Measurements from ENCODE around the gene MYEOV. TPM values are rescaled to one million over a fixed set of nuclear protein-coding genes. Genes with fewer than 3 reads are reported as not detected.

Gene MYEOV
- total RNA-seq, 2 experiments from 2014 or later = 0.23 TPM; not detected in 1

DNA sequence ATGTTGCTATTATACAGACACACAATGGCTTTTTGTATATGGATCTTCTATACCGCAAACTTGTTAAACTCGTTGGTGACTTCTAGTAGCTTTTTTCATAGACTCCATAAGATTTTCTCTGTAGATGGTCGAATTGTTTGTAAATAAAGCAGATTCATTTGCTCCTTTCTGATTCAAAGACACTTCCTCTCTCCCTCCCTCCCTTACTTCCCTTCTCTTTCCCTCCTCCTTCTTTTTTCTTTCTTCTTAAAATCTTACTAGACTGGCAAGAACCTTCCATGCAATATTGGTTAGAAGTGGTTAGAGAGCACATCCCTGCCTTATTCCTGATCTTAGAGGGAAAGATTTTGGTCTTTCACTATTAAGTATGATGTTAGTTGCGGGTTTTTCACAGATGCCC, 36.4 kb downstream of the MYEOV start:
- ChIA-PET CTCF (no interaction called here), POLR2A (no interaction called here)

DNA sequence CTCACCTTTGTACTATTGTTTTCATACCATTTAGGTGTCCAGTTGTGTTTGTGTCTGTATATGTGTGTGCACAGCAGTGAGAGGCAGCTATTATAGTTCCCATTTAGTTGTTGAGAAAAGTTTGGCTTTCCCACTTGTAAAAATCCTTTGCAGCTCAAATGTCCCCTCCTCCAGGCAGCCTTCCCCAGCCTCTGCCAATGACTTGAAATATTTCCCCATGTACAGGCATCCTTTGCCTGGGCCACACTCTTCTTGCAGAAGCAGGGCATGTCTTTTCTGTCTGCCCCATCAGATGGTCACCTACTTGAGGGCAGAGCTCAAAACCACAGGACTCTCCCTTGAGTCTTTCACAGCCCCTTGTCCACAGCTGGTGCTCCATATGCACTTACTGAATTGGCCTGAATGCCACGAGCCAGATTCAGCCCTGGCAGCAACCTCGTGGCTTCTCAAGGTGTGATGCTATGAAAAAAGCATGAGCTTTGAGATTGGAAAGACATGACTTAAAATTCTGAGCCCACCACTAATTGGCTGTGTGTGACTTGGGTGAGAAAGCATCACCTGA, 39.3 kb downstream of the MYEOV start:
- ChIA-PET CTCF (interaction anchor here (0.6 kb wide), 1 partner anchor 232 kb away, joined by 3 read pairs; no protein-coding TSS in a partner anchor), POLR2A (no interaction called here)

DNA sequence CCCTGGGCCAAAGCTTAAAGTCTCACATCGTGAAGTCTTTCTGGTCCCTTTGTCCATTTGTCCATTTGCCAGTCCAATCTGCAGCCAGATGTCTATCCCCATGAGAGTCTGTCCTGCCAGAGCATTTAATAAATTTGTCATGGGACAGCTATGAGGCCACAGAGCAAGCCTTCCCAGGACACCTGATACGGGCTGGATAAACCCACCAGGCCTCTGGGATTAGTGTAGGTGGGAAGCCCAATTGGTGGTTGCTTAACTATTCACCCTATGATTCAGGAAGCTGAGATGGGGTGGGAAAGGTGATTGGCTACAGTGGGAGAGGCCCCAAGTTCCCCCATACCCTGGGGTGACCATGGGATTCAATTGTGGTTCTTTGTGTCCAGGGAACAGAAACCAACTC, 39.9 kb downstream of the MYEOV start:
- CTCF ChIA-PET = no interaction called here
- POLR2A ChIA-PET = no interaction called here

GRCh38 chr11:69335007-69335780, 41.2 kb downstream of the MYEOV start:
- CTCF ChIA-PET = no interaction called here

DNA sequence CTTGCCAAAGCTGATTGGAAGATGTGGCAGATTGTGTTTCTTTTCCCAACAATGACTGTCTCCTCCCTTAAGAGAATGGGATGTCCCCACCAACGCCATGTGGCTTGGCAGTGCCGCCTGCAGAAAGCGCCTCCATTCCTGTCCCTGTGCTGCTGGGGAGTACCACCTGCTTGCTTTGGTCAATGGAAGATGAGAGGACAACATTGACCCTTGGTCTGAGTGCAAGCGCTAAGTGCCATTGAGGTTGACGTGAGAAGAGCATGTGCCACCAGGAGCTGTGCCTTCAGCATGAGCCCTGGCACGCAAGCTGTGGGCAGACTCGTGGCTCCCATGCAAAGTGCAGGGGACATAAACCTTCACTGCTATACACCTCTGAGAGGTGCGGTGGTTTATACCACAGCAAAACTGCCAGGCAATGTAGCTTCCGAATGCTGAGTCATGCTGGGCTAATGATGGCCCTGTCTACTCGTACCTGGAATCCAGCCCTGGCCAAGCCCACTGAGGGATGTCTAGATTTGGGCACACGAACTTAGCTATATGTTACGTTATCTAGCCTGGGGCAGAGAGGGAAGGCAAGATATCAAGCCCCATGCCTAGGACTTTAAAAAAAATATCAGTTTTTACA, 41.9 kb downstream of the MYEOV start:
- ChIA-PET POLR2A (interaction anchor here (1.4 kb wide), 1 partner anchor 97 kb away, joined by 4 read pairs; no protein-coding TSS in a partner anchor), CTCF (no interaction called here)

More at GRCh38 chr11:69335007-69335780, 41.2 kb downstream of the MYEOV start:
- POLR2A ChIA-PET = no interaction called here

GRCh38 chr11:69337211-69337721, 43.3 kb downstream of the MYEOV start:
- CTCF ChIA-PET = interaction anchor here (0.7 kb wide), 1 partner anchor 151 kb away, joined by 4 read pairs; no protein-coding TSS in a partner anchor
- POLR2A ChIA-PET = interaction anchor here (1.4 kb wide), 1 partner anchor 99 kb away, joined by 4 read pairs; no protein-coding TSS in a partner anchor

- CTCF ChIA-PET = no interaction called here
Observed at GRCh38 chr11:69339041-69339733, 45.2 kb downstream of the MYEOV start.

GRCh38 chr11:69339983-69340565, 46.1 kb downstream of the MYEOV start:
- ChIA-PET CTCF (no interaction called here), POLR2A (no interaction called here)

More at GRCh38 chr11:69339041-69339733, 45.2 kb downstream of the MYEOV start:
- POLR2A ChIA-PET = no interaction called here

GRCh38 chr11:69342588-69343330, 48.8 kb downstream of the MYEOV start:
- CTCF ChIA-PET = no interaction called here

DNA sequence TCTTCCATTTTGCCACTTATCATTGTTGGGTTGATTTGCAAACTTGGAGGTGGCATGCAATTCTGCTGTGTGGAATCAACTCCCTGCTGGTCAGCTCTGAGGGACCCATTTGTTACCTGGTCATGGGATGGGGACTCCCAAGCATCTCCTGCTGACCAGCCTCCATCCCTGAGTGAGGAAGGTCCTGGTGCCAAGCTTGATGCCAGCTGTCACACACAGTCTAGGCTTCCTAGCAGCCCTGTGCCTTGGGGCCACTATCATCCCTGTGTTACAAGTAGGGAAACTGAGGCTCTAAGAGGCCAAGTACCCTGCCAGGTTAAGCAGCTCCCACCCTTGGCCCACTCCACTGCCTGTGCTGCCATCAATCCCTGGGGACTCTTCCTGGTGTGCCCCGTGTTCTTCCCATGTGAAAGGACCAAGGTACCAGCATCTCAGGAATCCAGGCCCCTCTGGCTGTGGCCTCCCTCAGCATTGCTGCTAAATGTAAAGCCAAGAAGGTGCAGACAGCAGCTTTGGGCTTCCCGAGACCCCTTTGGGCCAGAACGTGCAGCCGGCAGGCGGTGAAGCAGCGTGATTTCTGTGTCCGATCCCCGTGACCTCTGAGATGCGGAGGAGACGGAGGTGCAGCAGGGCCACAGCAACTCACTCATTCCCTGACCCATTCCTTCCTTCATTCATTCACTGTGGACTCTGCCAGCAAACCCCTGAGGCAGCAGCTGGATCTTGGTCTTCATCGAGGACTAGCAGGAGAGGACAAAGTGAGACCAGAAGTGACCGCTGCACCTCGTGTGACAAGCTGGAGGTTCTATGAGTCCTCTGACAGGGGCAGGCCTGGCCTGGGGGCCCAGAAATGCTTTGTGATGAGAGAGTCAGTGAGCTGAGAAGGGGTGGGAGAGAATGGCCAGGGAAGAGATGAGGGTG, 49.7 kb downstream of the MYEOV start:
- ChIA-PET POLR2A (no interaction called here), CTCF (no interaction called here)

More at GRCh38 chr11:69342588-69343330, 48.8 kb downstream of the MYEOV start:
- POLR2A ChIA-PET = no interaction called here

DNA sequence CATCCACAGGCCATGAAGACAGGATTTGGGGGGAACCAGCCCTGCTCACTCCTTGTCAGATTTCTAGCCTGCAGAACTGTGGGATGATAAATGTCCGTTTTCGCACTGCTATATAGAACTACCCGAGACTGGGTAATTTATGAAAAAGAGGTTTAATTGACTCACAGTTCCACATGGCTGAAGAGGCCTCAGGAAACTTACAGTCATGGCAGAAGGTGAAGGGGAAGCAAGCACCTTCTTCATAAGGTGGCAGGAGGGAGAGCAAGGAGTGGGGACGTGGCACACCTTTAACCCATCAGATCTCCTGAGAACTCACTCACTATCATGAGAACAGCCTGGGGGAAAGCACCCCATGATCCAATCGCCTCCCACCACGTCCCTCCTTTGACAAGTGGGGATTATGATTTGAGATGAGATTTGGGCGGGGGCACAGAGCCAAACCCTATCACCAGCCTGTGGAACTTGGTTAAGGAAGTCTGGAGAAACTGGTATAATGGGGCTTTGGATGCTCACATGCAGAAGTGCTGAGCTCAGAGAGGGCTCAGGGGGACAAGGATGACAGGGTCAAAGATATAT, 50.7 kb downstream of the MYEOV start:
- POLR2A ChIA-PET = no interaction called here
- CTCF ChIA-PET = no interaction called here

Other genes with a start within 250 kb of the MYEOV start
- 10 to 100 TPM; 12.7 to 14.4 TPM for gene TPCN2, start 245.2 kb upstream of the MYEOV start, total RNA-seq
- 1 to 10 TPM in 1 of 2 experiments, under 1 TPM in 1; 0.94 to 1.1 TPM for gene SMIM38, start 138.2 kb upstream of the MYEOV start, total RNA-seq
- not detected for gene LINC01488, start 187.5 kb downstream of the MYEOV start, total RNA-seq